Measurements from ENCODE around the gene PSMB11.
"Not testable (repeated sequence)": the region's sequence is repeated elsewhere in the genome, so short reads cannot be mapped to it uniquely, and the experiment has no call there.

The PSMB11 gene

GRCh38 chr14:23013054-23013748 lies 28.8 kb upstream of the PSMB11 start:
- TF ChIP-seq CTCF (conservative IDR thresholded peaks at IDR 0.05; ENCODE audit: low read depth) = no peak
- CTCF ChIA-PET = interaction anchor here (0.6 to 1.3 kb wide), 3 partner anchors 27 to 275 kb away, joined by 3 to 5 read pairs (median 5); no protein-coding TSS in a partner anchor
- DNase-seq (ENCODE audit: low spot score) = no peak
- H3K27ac ChIP-seq = no peak overlapping the region
- POLR2A ChIA-PET (ENCODE audit: low non-redundant PET) = no interaction called here

GRCh38 chr14:23013749-23014054 lies 28.3 kb upstream of the PSMB11 start:
- DNase-seq (ENCODE audit: low spot score); POLR2A ChIA-PET (ENCODE audit: low non-redundant PET); H3K27ac ChIP-seq: not testable (repeated sequence)
- CTCF ChIA-PET = interaction anchor here (0.8 kb wide), 1 partner anchor 275 kb away, joined by 5 read pairs; no protein-coding TSS in a partner anchor

GRCh38 chr14:23015618-23016017 lies 26.4 kb upstream of the PSMB11 start:
- no peak for TF ChIP-seq CTCF (conservative IDR thresholded peaks at IDR 0.05; ENCODE audit: low read depth)
- ChIA-PET CTCF (no interaction called here), POLR2A (ENCODE audit: low non-redundant PET) (no interaction called here)
- DNase-seq (ENCODE audit: low spot score) = no peak
- no peak overlapping the region for H3K27ac ChIP-seq

GRCh38 chr14:23017091-23017490 lies 24.9 kb upstream of the PSMB11 start:
- H3K27ac ChIP-seq = no peak overlapping the region
- DNase-seq (ENCODE audit: low spot score) = no peak
- ChIA-PET POLR2A (ENCODE audit: low non-redundant PET) (no interaction called here), CTCF (interaction anchor here (1.0 kb wide), 1 partner anchor 30 kb away, joined by 3 read pairs; no protein-coding TSS in a partner anchor)
- no peak for TF ChIP-seq CTCF (conservative IDR thresholded peaks at IDR 0.05; ENCODE audit: low read depth)

GRCh38 chr14:23018107-23018506 lies 23.9 kb upstream of the PSMB11 start:
- ChIA-PET CTCF (no interaction called here), POLR2A (ENCODE audit: low non-redundant PET) (no interaction called here)
- no peak overlapping the region for H3K27ac ChIP-seq
- DNase-seq (ENCODE audit: low spot score) = no peak
- TF ChIP-seq CTCF (conservative IDR thresholded peaks at IDR 0.05; ENCODE audit: low read depth) = no peak

GRCh38 chr14:23020143-23021128 lies 21.6 kb upstream of the PSMB11 start:
- TF ChIP-seq CTCF (conservative IDR thresholded peaks at IDR 0.05; ENCODE audit: low read depth) = no peak
- ChIA-PET CTCF (interaction anchor here (1.0 kb wide), 1 partner anchor 11 kb away, joined by 3 read pairs; no protein-coding TSS in a partner anchor), POLR2A (ENCODE audit: low non-redundant PET) (no interaction called here)
- no peak for DNase-seq (ENCODE audit: low spot score)
- no peak overlapping the region for H3K27ac ChIP-seq

Data from RWPE1 (cell line).